H9 (cell line): ENCODE results near the gene PHLDA3. TPM values are rescaled to one million over a fixed set of nuclear protein-coding genes. Genes with fewer than 3 reads are reported as not detected.

ENCODE experiments used
- DNase-seq: peaks from one replicate; pipeline ENCODE4 v3.0.0-alpha.2; 2017
- H2AFZ ChIP-seq: one replicate; pipeline ENCODE4 v1.6.1; 2013; ENCODE audit warnings: mild to moderate bottlenecking, low read length, control low read depth, moderate library complexity
- H2AK5ac ChIP-seq: 2 replicates; pipeline ENCODE4 v1.6.1; 2013; ENCODE audit warnings: low read length, control low read depth, mixed read lengths; ENCODE audit not compliant: insufficient read length
- H2BK120ac ChIP-seq: one replicate; pipeline ENCODE4 v1.6.1; 2013; ENCODE audit warnings: low read depth, mild to moderate bottlenecking, low read length, control low read depth, inconsistent platforms; ENCODE audit not compliant: poor library complexity, severe bottlenecking
- H2BK12ac ChIP-seq: 2 replicates; pipeline ENCODE4 v1.6.1; 2013; ENCODE audit warnings: low read length, control low read depth, mixed read lengths, low read depth; ENCODE audit not compliant: insufficient read length
- H2BK15ac ChIP-seq: 2 replicates; pipeline ENCODE4 v1.6.1; 2013; ENCODE audit warnings: low read depth, low read length, control low read depth
- H2BK20ac ChIP-seq: one replicate; pipeline ENCODE4 v1.6.1; 2013; ENCODE audit warnings: low read depth, mild to moderate bottlenecking, low read length, control low read depth, inconsistent platforms; ENCODE audit not compliant: poor library complexity, severe bottlenecking
- H2BK5ac ChIP-seq: 2 replicates; pipeline ENCODE4 v1.6.1; 2013; ENCODE audit warnings: low read length, control low read depth, mixed read lengths; ENCODE audit not compliant: insufficient read length
- H3K14ac ChIP-seq: 2 replicates; pipeline ENCODE4 v1.6.1; 2013; ENCODE audit warnings: low read length, control low read depth; ENCODE audit not compliant: insufficient read depth
- H3K18ac ChIP-seq: 2 replicates; pipeline ENCODE4 v1.6.1; 2013; ENCODE audit warnings: low read depth, mild to moderate bottlenecking, mixed read lengths, low read length, control low read depth; ENCODE audit not compliant: insufficient read length
- H3K23ac ChIP-seq: 2 replicates; pipeline ENCODE4 v1.6.1; 2013; ENCODE audit warnings: low read length, control low read depth, mixed read lengths, low read depth; ENCODE audit not compliant: insufficient read length
- H3K23me2 ChIP-seq: 2 replicates; pipeline ENCODE4 v1.6.1; 2013; ENCODE audit warnings: low read depth, mild to moderate bottlenecking, mixed read lengths, low read length, control low read depth; ENCODE audit not compliant: insufficient read length, poor library complexity, severe bottlenecking
- H3K27ac ChIP-seq: 2 replicates; pipeline ENCODE4 v1.5.1; 2013; ENCODE audit warnings: low read length, control low read depth, mixed read lengths, low read depth; ENCODE audit not compliant: insufficient read length
- H3K27me3 ChIP-seq: 2 replicates; pipeline ENCODE4 v1.6.1; 2013; ENCODE audit warnings: low read length, control low read depth, inconsistent platforms; ENCODE audit not compliant: insufficient read depth
- H3K4ac ChIP-seq: 2 replicates; pipeline ENCODE4 v1.6.1; 2013; ENCODE audit warnings: low read depth, mild to moderate bottlenecking, control low read depth, inconsistent platforms, low read length, moderate library complexity
- H3K4me1 ChIP-seq: 2 replicates; pipeline ENCODE4 v1.6.1; 2013; ENCODE audit warnings: low read length, control low read depth, inconsistent platforms; ENCODE audit not compliant: insufficient read depth
- H3K4me2 ChIP-seq: 2 replicates; pipeline ENCODE4 v1.6.1; 2013; ENCODE audit warnings: low read length, control low read depth, mixed read lengths; ENCODE audit not compliant: insufficient read length, insufficient read depth
- H3K56ac ChIP-seq: 2 replicates; pipeline ENCODE4 v1.6.1; 2013; ENCODE audit warnings: low read depth, mild to moderate bottlenecking, mixed read lengths, low read length, control low read depth; ENCODE audit not compliant: insufficient read length
- H3K79me1 ChIP-seq: 2 replicates; pipeline ENCODE4 v1.6.1; 2013; ENCODE audit warnings: low read depth, mild to moderate bottlenecking, moderate library complexity, low read length, control low read depth, inconsistent platforms; ENCODE audit not compliant: insufficient read depth, poor library complexity, severe bottlenecking
- H3K79me2 ChIP-seq: 2 replicates; pipeline ENCODE4 v1.6.1; 2013; ENCODE audit warnings: low read length, control low read depth, inconsistent platforms; ENCODE audit not compliant: insufficient read depth
- H3K9ac ChIP-seq: 2 replicates; pipeline ENCODE4 v1.6.1; 2013; ENCODE audit warnings: low read length, control low read depth, mixed read lengths; ENCODE audit not compliant: insufficient read length; ENCODE audit errors: extremely low read depth
- H3K9me3 ChIP-seq: one replicate; pipeline ENCODE4 v1.6.1; 2013; ENCODE audit warnings: low read depth, low read length, inconsistent platforms; ENCODE audit not compliant: control insufficient read depth
- H3T11ph ChIP-seq: one replicate; pipeline ENCODE4 v1.6.1; 2013; ENCODE audit warnings: mild to moderate bottlenecking, low read length, control low read depth, inconsistent platforms
- H4K20me1 ChIP-seq: one replicate; pipeline ENCODE4 v1.6.1; 2013; ENCODE audit not compliant: control insufficient read depth, insufficient read length, insufficient read depth
- H4K5ac ChIP-seq: 2 replicates; pipeline ENCODE4 v1.6.1; 2013; ENCODE audit warnings: low read depth, mild to moderate bottlenecking, mixed read lengths, low read length, control low read depth; ENCODE audit not compliant: insufficient read length
- H4K8ac ChIP-seq: replicated peaks from 2 replicates; pipeline ENCODE4 v1.6.1; 2013; ENCODE audit warnings: low read length, control low read depth, mixed read lengths, low read depth; ENCODE audit not compliant: insufficient read length
- H4K91ac ChIP-seq: 2 replicates; pipeline ENCODE4 v1.6.1; 2013; ENCODE audit warnings: low read depth, mild to moderate bottlenecking, moderate library complexity, mixed read lengths, low read length, control low read depth; ENCODE audit not compliant: insufficient read length
- H3K27ac Mint-ChIP-seq, 3 experiments: 2 replicates in 2 of 3; 3 replicates in 1 of 3; pipeline ENCODE4 v1.8.0; 2020 to 2021; ENCODE audit warnings: mixed read lengths in 3 of 3, mild to moderate bottlenecking in 1 of 3, moderate library complexity in 1 of 3
- H3K27me3 Mint-ChIP-seq: 2 replicates; pipeline ENCODE4 v1.8.0; 2021; ENCODE audit warnings: low read depth, mild to moderate bottlenecking, moderate library complexity, mixed read lengths
- H3K36me3 Mint-ChIP-seq, 3 experiments: 2 replicates in 2 of 3; 3 replicates in 1 of 3; pipeline ENCODE4 v1.8.0; 2020 to 2021; ENCODE audit warnings: low read depth in 3 of 3, mixed read lengths in 3 of 3; ENCODE audit not compliant: insufficient read depth in 1 of 3
- H3K4me1 Mint-ChIP-seq, 2 experiments: 2 replicates each; pipeline ENCODE4 v1.8.0; 2020; ENCODE audit warnings: mixed read lengths in 2 of 2
- H3K4me3 Mint-ChIP-seq, 2 experiments: 2 replicates in 1 of 2; 3 replicates in 1 of 2; pipeline ENCODE4 v1.8.0; 2020 to 2021; ENCODE audit warnings: mild to moderate bottlenecking in 2 of 2, mixed read lengths in 2 of 2, moderate library complexity in 1 of 2
- H3K9me3 Mint-ChIP-seq, 2 experiments: 2 replicates in 1 of 2; 3 replicates in 1 of 2; pipeline ENCODE4 v1.8.0; 2020; ENCODE audit warnings: mild to moderate bottlenecking in 2 of 2, mixed read lengths in 2 of 2, moderate library complexity in 1 of 2
- CTCF ChIP-seq: fragments of 200-600 bp; sonication (generic); conservative IDR thresholded peaks from 3 replicates; pipeline ENCODE4 v1.8.0; 2021; ENCODE audit warnings: antibody characterized with exemption, mild to moderate bottlenecking
- WGBS: extraction: QIAGEN DNeasy Blood & Tissue Kit; methylation state at CpG from one replicate; pipeline ENCODE4 v1.1.7; 2013; ENCODE audit warnings: missing lambda C conversion rate, low lambda C conversion rate, mixed read lengths; ENCODE audit not compliant: insufficient read length; ENCODE audit errors: extremely low coverage; 5-methylcytosine and 5-hydroxymethylcytosine counted together
- total RNA-seq: library from RNA; stranded (reverse); gene quantifications from 2 replicates; pipeline ENCODE4 v1.2.1, GENCODE V29; 2021

The PHLDA3 gene
- total RNA-seq, 1 experiment from 2014 or later: 53.9 TPM

GRCh38 chr1:201430776-201431175 lies 38.2 kb downstream of the PHLDA3 start:
- H2BK15ac ChIP-seq: no peak overlapping the region
- no peak overlapping the region for H2AK5ac ChIP-seq
- DNase-seq: no peak
- no peaks in the 10 kb centered on the region; the same call in 1 of the 2 replicates for H3K4me1 ChIP-seq
- Mint-ChIP-seq H3K27ac (no peak overlapping the region), H3K4me3 (no peak overlapping the region), H3K9me3 (no peaks in the 10 kb centered on the region), H3K36me3 (no peaks in the 10 kb centered on the region), H3K4me1 (peaks cover 3 to 9% of the 10 kb centered on the region in 2 experiments), H3K27me3 (peaks cover 3% of the 10 kb centered on the region; the same call in 1 of the 2 replicates)
- H3K14ac ChIP-seq: no peak overlapping the region
- H3K23ac ChIP-seq: no peak overlapping the region
- H3K79me1 ChIP-seq: no peaks in the 10 kb centered on the region
- no peaks in the 10 kb centered on the region for H4K20me1 ChIP-seq
- H3K23me2 ChIP-seq: no peaks in the 10 kb centered on the region
- H2BK12ac ChIP-seq: no peak overlapping the region
- H2BK120ac ChIP-seq: no peak overlapping the region
- H2AFZ ChIP-seq: no peak overlapping the region
- H3K27ac ChIP-seq: no peak overlapping the region
- no peak overlapping the region for H3K4ac ChIP-seq
- no peak overlapping the region for H4K5ac ChIP-seq
- H3K9me3 ChIP-seq: no peaks in the 10 kb centered on the region
- H3K56ac ChIP-seq: no peak overlapping the region
- TF ChIP-seq CTCF: no peak
- H3K79me2 ChIP-seq: no peaks in the 10 kb centered on the region
- no CpG with 5 or more reads among the region's 4 CpGs for WGBS
- no peaks in the 10 kb centered on the region for H3K27me3 ChIP-seq
- H3T11ph ChIP-seq: no peak overlapping the region
- no peak overlapping the region for H3K18ac ChIP-seq
- no peak overlapping the region for H2BK20ac ChIP-seq
- no peak overlapping the region for H4K8ac ChIP-seq
- H3K4me2 ChIP-seq: no peak overlapping the region
- H3K9ac ChIP-seq: no peak overlapping the region
- no peak overlapping the region for H2BK5ac ChIP-seq
- no peak overlapping the region for H4K91ac ChIP-seq
